Activated CD8-positive, alpha-beta memory T cell treated with anti-CD3 and anti-CD28 coated beads, Interleukin-2, amount 50 U/mL, for 24 hours (primary cell): ENCODE measurements around the gene MAP3K10.

ENCODE experiments used
- DNase-seq: peaks from one replicate; pipeline ENCODE4 v3.0.0-alpha.2; 2020; ENCODE audit errors: extremely low read depth

MAP3K10 gene

GRCh38 chr19:40249781-40250180, 58.6 kb downstream of the MAP3K10 start:
- DNase-seq = no peak

GRCh38 chr19:40251244-40251643, 60.0 kb downstream of the MAP3K10 start:
- no peak for DNase-seq

GRCh38 chr19:40251991-40252390, 60.8 kb downstream of the MAP3K10 start:
- DNase-seq = no peak

DNA sequence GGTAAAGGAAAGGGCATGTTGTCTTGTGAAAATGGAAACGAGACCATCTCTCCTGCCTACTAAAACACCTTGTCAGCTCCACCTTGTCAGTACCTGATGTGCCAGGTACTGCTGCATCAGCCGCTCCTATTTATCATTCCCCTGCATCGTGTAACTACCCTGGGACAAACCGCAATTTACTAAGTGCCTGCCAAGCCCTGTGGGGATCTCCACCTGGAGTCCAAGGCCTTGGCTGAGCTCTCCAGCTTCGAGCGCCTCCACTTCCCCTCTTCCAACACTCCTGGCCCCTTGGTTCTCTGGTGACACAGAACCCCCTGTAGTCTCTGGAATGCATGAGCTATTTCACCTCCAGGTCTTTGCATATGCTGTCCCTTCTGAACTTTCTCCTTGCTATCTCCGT, 61.2 kb downstream of the MAP3K10 start:
- DNase-seq = no peak

DNA sequence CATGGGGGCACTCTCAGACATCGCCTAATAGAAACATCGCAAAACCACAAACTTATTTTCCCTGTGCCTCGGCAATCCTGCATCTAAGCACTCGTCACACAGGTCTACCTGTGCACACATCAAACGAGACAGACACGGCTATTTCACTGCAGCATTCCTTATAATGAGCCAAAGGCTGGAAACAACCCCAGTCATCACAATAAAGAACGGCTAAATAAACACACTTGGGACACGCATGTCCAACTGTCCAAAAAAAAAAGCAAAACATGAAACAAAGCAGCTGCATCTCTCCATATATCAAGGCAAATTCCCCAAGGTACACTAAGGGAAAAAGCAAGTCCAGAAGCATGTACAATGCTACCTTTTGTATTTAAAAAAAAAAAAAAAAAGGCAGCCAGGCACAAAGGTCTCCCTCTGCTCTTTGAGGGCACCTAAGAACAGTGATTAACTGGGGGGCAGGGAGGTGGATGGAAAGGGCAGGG, 62.4 kb downstream of the MAP3K10 start:
- no peak for DNase-seq

- DNase-seq = no peak
Measured at GRCh38 chr19:40254714-40255418, 63.6 kb downstream of the MAP3K10 start.

DNA sequence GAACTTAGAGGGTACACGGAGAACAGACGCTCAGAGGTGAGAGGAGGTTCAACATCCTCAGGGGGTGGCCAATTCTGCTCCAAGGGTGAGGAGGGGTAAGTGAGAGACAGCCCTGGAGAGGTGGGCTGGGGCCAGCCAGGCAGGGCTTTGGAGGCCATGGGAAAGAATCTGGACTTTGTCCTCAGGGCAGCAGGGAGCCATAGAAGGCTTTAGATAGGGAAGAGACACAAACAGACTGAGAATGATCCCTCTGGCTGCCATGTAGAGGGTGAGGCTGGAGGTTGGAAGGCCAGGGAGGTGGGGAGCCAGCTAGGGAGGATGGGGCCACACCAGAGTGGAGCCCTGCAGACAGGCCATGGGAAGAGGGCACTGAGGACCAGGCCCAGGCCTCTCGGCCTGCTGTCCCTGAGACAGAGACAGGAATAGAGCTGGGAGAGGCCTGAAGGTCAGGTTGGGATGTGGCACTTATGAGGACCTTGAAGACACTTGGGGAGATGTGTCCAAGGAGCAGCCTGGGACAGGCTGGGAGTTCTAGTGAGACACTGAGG, 64.5 kb downstream of the MAP3K10 start:
- no peak for DNase-seq

GRCh38 chr19:40256512-40256911, 65.3 kb downstream of the MAP3K10 start:
- DNase-seq = no peak

DNA sequence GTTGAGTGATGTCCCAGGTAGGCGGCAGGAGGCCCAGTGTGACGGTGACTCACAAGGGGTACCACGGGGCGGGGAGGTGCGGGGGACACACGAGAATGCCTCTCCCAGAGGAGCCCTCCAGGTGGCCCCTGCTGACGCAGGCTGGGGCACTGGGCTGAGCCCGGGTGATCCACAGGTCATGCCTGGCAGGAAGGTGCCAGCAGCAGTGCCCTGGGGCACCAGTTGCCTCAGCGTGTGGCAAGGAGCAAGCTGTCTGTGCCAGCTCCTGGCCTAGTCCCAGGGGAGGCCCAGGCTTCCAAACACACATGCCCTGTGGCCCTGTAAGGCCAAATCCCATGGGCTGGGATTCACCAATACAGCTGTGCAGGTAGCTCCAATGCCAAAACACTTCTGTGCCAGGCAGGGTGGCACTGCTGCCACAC, 65.9 kb downstream of the MAP3K10 start:
- DNase-seq = no peak

GRCh38 chr19:40261631-40262030, 70.4 kb downstream of the MAP3K10 start:
- DNase-seq = no peak

GRCh38 chr19:40262422-40262821, 71.2 kb downstream of the MAP3K10 start:
- no peak for DNase-seq

GRCh38 chr19:40263440-40264313, 72.5 kb downstream of the MAP3K10 start:
- no peak for DNase-seq

- no peak for DNase-seq
Measured at GRCh38 chr19:40264314-40265054, 73.3 kb downstream of the MAP3K10 start.
